ENCODE data around the gene GUF1.
"Not testable (repeated sequence)": the region's sequence is repeated elsewhere in the genome, so short reads cannot be mapped to it uniquely, and the experiment has no call there.

Gene GUF1

DNA sequence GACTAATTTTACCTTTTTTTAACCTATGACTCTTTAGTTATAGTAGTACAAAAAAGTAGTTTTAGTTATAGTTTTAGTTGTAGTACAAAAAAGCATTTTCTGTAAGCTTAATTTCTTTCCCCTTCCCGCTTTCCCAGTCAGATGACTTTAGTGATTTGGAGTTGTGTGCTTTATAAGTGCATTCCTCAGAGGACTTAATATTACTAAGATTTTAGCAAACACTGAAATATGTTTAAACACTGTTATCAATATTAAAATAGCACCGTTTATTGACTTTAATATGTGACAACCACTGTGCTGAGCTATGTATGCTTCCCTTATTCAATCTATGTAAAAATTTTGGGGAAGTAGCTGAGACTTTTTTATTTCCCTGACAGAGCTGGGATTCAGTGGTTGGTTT, 22.8 kb downstream of the GUF1 start:
- no peak for DNase-seq (ENCODE audit: low read depth in 3 of 3)

DNA sequence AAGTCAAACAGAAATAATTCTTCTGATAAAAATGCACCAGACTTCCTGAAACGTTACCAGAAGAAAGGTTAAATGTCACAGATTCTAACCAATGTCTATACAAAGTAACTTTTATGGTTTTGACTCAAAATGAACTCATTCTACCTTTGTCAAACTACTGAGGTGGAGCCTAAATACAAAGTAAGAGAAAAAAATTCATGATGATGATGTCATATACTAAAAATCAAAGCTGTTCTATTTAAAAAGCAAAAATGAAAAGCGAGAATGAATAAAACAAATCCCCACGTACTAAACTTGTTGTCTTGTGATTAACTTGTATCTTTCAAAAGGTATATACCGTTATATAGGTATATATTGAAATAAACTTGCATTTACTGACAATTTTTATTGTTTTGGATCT, 26.5 kb downstream of the GUF1 start:
- no peak for DNase-seq (ENCODE audit: low read depth in 3 of 3)

DNA sequence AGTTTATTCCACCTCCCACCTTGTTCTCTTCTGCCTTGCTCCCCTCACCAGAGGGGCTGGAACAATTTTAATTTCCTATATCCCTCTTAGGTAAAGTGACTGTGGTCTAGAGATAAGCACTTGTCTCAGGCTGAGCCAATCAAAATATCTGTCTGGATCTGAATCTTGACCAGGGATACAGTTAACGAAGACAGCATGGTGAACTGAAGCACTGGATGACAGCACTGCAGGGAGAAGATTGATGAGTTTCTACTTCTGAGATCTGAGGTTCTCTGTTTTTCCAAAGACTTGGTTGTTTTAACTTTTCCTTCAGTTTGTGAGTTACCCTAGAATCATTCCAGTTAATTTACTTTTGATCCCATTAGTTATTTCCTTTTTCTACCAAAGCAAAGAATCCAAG, 34.9 kb downstream of the GUF1 start:
- no peak for DNase-seq (ENCODE audit: low read depth in 3 of 3)

DNA sequence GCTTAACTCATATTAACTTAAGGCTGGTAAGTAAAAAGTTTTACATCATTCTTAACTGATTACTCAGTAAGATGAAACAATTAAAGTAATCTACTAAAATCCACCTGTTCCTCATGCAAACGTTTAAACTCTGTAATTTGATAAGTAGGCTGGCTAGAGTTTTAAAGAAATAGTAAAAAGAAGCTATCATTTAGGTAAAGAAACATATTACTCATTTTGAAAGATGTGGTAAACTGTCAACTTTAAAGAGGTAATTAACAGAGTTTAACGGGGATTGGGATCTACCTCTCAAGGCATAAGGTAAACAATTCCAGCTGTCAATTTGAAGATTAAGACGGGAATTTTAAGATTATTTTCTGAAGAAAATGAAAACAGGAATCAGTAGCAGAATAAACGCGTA, 38.4 kb downstream of the GUF1 start:
- DNase-seq (ENCODE audit: low read depth in 3 of 3): no peak

DNA sequence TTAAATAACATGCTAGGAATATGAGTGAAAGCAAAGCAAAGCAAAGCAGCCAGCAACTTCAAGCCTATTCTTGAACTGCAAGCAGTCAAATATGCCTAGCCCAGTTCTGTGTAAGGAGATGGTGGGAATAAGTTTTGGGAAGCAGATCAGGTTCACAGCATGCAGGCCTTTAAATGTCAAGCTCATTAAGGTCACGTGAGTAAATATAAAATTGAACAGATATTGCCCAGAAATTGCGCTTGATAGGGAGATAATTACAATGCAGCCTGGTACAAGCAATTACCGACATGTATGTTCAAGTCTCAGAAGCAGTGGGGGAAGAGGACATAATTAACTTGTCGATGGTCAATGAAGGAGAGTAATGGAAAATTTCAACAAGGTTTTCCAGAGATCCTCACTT, 42.2 kb downstream of the GUF1 start:
- DNase-seq (ENCODE audit: low read depth in 3 of 3): no peak

DNA sequence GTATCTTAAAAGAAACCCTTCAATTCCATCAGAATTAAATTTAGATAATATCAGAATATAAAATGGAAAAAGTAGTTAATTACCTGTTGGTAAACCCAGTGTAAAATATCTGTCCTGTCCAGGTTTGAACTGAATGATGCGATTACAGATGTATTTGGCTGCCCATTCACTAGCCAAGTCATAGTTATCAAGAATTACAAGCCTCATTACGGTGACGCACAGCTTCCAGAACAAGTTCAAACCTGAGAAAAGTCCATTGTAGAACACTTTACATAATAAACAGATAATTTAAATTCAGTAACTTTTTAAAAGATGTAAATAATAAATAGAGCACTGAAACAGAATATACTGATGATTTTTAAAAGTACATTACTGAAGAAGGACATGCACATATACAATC, 43.8 kb downstream of the GUF1 start:
- DNase-seq (ENCODE audit: low read depth in 3 of 3): no peak

DNA sequence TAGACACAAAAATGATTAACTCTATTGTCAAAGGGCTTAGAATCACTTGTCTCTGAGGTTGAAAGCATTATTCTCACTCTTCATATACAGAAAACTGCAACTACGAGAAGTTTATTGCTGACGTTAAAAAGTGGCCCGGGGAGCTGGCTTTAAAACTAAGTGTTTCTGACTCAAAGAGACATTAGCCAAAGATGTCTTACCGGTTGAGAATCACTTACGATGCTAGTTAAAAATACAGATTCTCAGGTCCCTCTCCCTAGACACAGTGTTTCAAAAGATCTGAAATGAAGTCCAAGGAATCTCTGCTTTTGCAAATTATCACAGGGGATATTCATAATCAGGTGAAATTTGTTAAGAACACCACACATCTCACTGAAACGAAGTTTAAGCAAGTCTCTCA, 46.9 kb downstream of the GUF1 start:
- DNase-seq (ENCODE audit: low read depth in 3 of 3): no peak

DNA sequence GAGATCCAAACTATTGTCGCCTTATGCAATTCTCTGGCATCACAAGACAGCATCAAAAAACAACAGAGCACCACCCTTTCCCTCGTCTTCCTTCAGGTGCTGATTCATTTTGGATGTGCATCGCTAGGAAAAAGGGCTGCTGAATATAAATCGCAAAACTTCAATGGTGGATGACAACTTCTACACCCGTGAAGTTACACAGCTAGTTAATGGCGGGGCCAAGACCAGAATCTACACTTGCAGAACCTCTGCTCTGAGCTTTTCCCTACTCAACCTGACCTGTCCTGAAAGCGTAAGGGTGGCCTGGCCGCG, 47.5 kb downstream of the GUF1 start:
- DNase-seq (ENCODE audit: low read depth in 3 of 3): no peak

DNA sequence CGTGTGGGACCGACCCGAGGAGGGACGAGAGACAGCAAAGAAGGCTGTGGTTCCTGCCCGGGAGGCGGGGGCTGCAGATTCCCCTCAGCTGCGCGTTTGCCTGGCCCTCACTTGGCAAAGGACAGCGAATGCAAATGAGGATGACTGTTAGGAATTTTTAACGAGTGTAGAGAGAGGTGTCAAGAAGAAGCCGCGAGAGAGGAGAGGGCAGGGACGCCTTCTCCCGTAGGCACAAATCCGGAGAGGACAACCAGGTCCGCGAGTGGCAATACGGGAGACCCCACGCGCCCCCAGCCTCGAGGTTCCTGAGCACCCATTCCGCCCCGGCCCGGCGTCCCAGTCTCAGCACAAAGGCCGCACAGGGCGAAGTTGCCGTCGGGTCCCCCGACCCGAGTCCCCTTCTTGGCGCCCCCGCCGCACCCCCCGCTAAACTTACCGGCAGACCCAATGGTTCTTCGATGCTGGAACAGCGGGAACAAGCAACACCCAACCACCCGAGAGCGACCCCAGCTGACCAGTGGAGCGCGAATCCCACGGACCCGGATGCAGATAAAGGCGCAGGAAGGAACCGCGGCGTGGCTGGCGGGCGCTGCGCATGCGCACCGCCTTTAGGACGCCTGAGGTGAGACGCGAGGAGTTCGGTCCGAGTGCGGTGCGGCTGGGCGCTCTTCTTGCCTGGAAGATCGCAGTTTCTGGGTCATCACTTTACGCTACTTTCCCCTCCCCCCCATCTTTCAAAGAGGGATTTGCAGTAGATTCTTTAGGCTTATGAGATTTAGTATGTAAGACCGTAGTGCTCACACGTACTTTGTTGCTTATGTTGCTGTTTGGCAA, 48.0 kb downstream of the GUF1 start, which contains the start of gene GNPDA2:
Gene GNPDA2, minus strand, starts transcription at position 519 of the 834 bp plus-strand sequence. CDS start 4,349 bp downstream, outside the sequence.
- peak; percentile 61 to 80 (median 64) for DNase-seq (ENCODE audit: low read depth in 3 of 3)

DNA sequence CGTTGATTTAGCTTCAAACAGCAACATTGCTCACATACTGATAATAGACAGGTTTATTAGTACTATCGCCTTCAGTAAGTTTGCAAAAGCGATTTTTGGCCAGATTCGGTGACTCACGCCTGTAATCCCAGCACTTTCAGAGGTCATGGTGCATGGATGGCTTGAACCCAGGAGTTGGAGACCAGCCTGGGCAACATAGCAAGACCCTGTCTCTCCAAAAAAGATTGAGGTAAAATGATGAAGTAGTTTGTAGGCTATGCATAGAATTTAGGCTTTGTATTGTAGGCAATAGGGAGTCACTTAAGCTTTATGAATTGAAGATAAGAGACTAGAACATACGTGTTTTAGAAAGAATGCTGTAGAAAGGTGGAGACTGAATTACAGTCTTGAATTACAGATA, 49.3 kb downstream of the GUF1 start:
- DNase-seq (ENCODE audit: low read depth in 3 of 3): no peak

DNA sequence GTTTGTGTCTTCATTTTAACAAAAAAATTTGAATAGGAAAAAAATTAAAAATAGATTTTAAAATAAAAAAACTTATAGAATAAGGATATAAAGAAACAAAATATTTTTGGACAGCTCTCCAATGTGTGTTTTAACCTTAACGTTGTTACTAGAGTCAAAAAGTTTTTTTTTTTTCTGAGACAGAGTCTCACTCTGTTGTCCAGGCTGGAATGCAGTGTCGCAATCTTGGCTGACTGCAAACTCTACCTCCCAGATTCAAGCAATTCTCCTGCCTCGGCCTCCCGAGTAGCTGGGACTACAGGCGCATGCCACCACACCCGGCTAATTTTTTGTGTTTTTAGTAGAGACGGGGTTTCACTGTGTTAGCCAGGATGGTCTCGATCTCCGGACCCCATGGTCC, 50.5 kb downstream of the GUF1 start:
- not testable (repeated sequence) for DNase-seq (ENCODE audit: low read depth in 3 of 3)

DNA sequence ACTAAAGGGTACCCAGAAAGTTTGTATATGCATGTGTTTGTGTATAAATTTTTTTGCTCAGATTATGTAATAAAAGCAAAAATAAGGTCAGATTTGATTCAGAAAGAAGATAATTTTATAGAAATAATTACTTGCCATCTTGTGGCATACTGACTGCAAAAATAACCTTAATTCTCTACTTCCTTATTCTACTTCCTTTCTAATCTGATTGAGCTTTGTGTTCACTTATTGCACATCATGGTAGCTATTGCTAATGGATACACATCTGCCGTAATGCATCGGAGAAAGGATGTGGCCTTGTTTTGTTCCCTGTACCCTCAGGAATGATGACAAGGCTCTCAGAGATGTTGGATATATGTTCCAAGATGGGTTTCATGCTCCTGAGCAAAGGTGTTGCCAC, 58.7 kb downstream of the GUF1 start:
- no peak for DNase-seq (ENCODE audit: low read depth in 3 of 3)

DNA sequence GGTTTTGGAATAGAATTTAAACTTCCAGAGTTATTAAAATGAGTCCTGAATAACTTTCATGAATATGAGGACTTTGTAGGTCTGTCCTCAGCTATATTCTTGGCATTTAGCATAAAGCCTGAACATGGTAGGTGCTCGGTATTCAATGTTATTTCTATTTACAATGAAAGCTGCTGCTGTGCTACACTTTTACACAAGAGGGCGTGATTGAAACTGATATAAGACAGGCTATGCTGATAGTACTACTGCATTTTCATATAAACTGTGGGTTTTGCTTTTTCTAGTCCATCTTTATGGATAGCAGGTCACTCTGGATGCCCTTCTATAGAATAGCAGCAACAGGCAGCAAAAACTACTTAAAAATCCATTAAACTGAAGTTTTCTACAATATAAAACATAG, 60.4 kb downstream of the GUF1 start:
- DNase-seq (ENCODE audit: low read depth in 3 of 3): no peak

DNA sequence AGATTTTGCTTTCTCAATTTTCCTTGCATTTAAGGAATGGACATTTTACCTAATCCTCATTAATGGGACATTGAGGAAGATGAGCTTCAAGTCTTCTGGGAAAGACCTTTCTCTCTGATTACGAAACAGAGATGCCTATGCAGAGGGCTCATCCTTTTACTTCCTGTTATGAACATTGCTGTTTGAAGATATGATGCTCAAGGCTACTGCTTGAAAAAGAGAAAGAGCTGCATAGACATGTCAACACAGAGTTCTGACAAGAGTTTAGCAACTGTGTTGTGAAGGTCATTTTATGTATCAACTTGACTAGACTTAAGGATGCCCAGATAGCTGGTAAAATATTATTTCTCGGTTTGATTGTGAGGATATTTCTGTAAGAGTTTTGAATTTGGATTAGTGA, 62.0 kb downstream of the GUF1 start:
- DNase-seq (ENCODE audit: low read depth in 3 of 3): no peak
